IMR-90 (cell line): ENCODE results near the gene BMP7. TPM values are rescaled to one million over a fixed set of nuclear protein-coding genes. Genes with fewer than 3 reads are reported as not detected.

Source experiments
- ATAC-seq: fragments of 200-7000 bp; cut with Tn5 transposase; 2 replicates; pipeline ENCODE4 v1.9.1; 2020; ENCODE audit warnings: low read depth, mild to moderate bottlenecking, moderate library complexity
- BruUV-seq: library from RNA; stranded (reverse); fragments of 400-500 nt; replicated peaks from 2 replicates; lab custom pipeline; 2021; lab: Mats Ljungman, UMichigan
- CTCF ChIA-PET: fragments of 300-600 bp; formaldehyde crosslinking; extraction: SDS; loops from one replicate; lab custom pipeline; 2021; ENCODE audit warnings: antibody characterized with exemption; lab: Yijun Ruan, JAX
- POLR2A ChIA-PET: fragments of 300-600 bp; sonication (Branson Sonifier 250); formaldehyde crosslinking; loops from one replicate; lab custom pipeline; 2022; ENCODE audit warnings: antibody characterized with exemption; ENCODE audit not compliant: unreplicated experiment; lab: Charles Lee
- DNase-seq: peaks from one replicate; pipeline ENCODE4 v3.0.0; 2013
- H2AFZ ChIP-seq: replicated peaks from 2 replicates; pipeline ENCODE3; 2013; ENCODE audit warnings: low read length, mild to moderate bottlenecking; ENCODE audit not compliant: poor library complexity
- H2AK5ac ChIP-seq: 2 replicates; pipeline ENCODE4 v1.6.1; 2013; ENCODE audit warnings: low read depth, low read length, inconsistent platforms
- H2AK9ac ChIP-seq: replicated peaks from 2 replicates; pipeline ENCODE3; 2013; ENCODE audit warnings: mild to moderate bottlenecking, low read depth, low read length, moderate library complexity; ENCODE audit not compliant: poor library complexity
- H2BK120ac ChIP-seq: 2 replicates; pipeline ENCODE4 v1.6.1; 2013; ENCODE audit warnings: low read depth, low read length, inconsistent platforms
- H2BK15ac ChIP-seq: 3 replicates; pipeline ENCODE4 v1.6.1; 2013; ENCODE audit warnings: low read depth, low read length, inconsistent platforms
- H2BK20ac ChIP-seq: 2 replicates; pipeline ENCODE4 v1.6.1; 2013; ENCODE audit warnings: low read depth, mild to moderate bottlenecking, inconsistent platforms, low read length, moderate library complexity
- H2BK5ac ChIP-seq: 2 replicates; pipeline ENCODE4 v1.6.1; 2013; ENCODE audit warnings: mild to moderate bottlenecking, low read depth, low read length, inconsistent platforms; ENCODE audit not compliant: poor library complexity, severe bottlenecking
- H3K14ac ChIP-seq: replicated peaks from 2 replicates; pipeline ENCODE4 v1.6.1; 2013; ENCODE audit warnings: low read depth, low read length, inconsistent platforms
- H3K18ac ChIP-seq: 2 replicates; pipeline ENCODE4 v1.6.1; 2013; ENCODE audit warnings: low read depth, low read length, control low read depth
- H3K23ac ChIP-seq: 2 replicates; pipeline ENCODE4 v1.6.1; 2013; ENCODE audit warnings: low read depth, low read length, inconsistent platforms
- H3K27ac ChIP-seq: 2 replicates; pipeline ENCODE4 v1.5.1; 2013; ENCODE audit warnings: mild to moderate bottlenecking, control low read depth, low read length; ENCODE audit not compliant: insufficient read depth
- H3K27me3 ChIP-seq: 2 replicates; pipeline ENCODE4 v1.6.1; 2013; ENCODE audit warnings: low read length; ENCODE audit not compliant: control insufficient read depth, insufficient read depth
- H3K36me3 ChIP-seq: 2 replicates; pipeline ENCODE4 v1.6.1; 2013; ENCODE audit warnings: low read length, mixed read lengths; ENCODE audit not compliant: control insufficient read depth, insufficient read depth
- H3K4ac ChIP-seq: 2 replicates; pipeline ENCODE4 v1.6.1; 2013; ENCODE audit warnings: low read depth, low read length, inconsistent platforms
- H3K4me1 ChIP-seq: 2 replicates; pipeline ENCODE4 v1.6.1; 2013; ENCODE audit warnings: low read length, mixed read lengths; ENCODE audit not compliant: control insufficient read depth, insufficient read depth
- H3K4me2 ChIP-seq: 2 replicates; pipeline ENCODE4 v1.6.1; 2013; ENCODE audit warnings: low read depth, mild to moderate bottlenecking, control low read depth, low read length, moderate library complexity
- H3K4me3 ChIP-seq: 2 replicates; pipeline ENCODE4 v1.5.1; 2013; ENCODE audit warnings: low read depth, mild to moderate bottlenecking, control low read depth, low read length, moderate library complexity; ENCODE audit not compliant: insufficient read depth
- H3K56ac ChIP-seq: 2 replicates; pipeline ENCODE4 v1.6.1; 2013; ENCODE audit warnings: low read length, inconsistent platforms; ENCODE audit not compliant: insufficient read depth; ENCODE audit errors: extremely low read depth
- H3K79me1 ChIP-seq, 2 experiments: 2 replicates each; pipeline ENCODE4 v1.6.1; 2013; ENCODE audit warnings: low read length in 2 of 2, inconsistent platforms in 1 of 2, low read depth in 1 of 2
- H3K9ac ChIP-seq: 2 replicates; pipeline ENCODE4 v1.6.1; 2013; ENCODE audit warnings: low read depth, low read length, control low read depth
- H3K9me1 ChIP-seq: 2 replicates; pipeline ENCODE4 v1.6.1; 2013; ENCODE audit warnings: low read length, inconsistent platforms; ENCODE audit not compliant: insufficient read depth
- H3K9me3 ChIP-seq: 2 replicates; pipeline ENCODE4 v1.6.1; 2013; ENCODE audit warnings: low read length; ENCODE audit not compliant: control insufficient read depth, insufficient read depth
- H4K20me1 ChIP-seq: 2 replicates; pipeline ENCODE4 v1.6.1; 2013; ENCODE audit warnings: low read length, inconsistent platforms; ENCODE audit not compliant: insufficient read depth
- H4K5ac ChIP-seq: 2 replicates; pipeline ENCODE4 v1.6.1; 2013; ENCODE audit warnings: mild to moderate bottlenecking, low read depth, low read length, control low read depth
- H4K8ac ChIP-seq, 2 experiments: 2 replicates each; pipeline ENCODE4 v1.6.1; 2013; ENCODE audit warnings: low read depth in 2 of 2, low read length in 2 of 2, control low read depth in 1 of 2, inconsistent platforms in 1 of 2
- H4K91ac ChIP-seq: 2 replicates; pipeline ENCODE4 v1.6.1; 2013; ENCODE audit warnings: low read depth, low read length, inconsistent platforms; ENCODE audit not compliant: insufficient read depth
- MXI1 ChIP-seq: IDR thresholded peaks from 2 replicates; pipeline ENCODE4 v1.6.1; 2012; ENCODE audit warnings: low read depth, mild to moderate bottlenecking, low read length, moderate library complexity, borderline replicate concordance
- SMC3 ChIP-seq: fragments of 150-350 bp; IDR thresholded peaks from 2 replicates; pipeline ENCODE4 v1.6.1; 2016; ENCODE audit warnings: low read depth, mild to moderate bottlenecking, antibody characterized with exemption, low read length, moderate library complexity
- WGBS, 2 experiments: methylation state at CpG; one replicate each; pipeline versions ENCODE4 v1.1.5 to v1.1.7; 2013; ENCODE audit warnings: missing lambda C conversion rate in 2 of 2; ENCODE audit not compliant: insufficient read length in 1 of 2; ENCODE audit errors: extremely low coverage in 2 of 2; 5-methylcytosine and 5-hydroxymethylcytosine counted together
- dilution Hi-C: fragments of 300-500 bp; cut with HindIII; formaldehyde crosslinking; loops from one replicate; pipeline ENCODE4 v1.14.3; 2018; ENCODE audit warnings: low sequenced_read_pairs; ENCODE audit not compliant: unreplicated experiment
- in situ Hi-C: fragments of 300-500 bp; cut with MboI; formaldehyde crosslinking; loops from 3 replicates; pipeline ENCODE4 v1.14.3; 2019; ENCODE audit warnings: low sequenced_read_pairs, inconsistent platforms, mixed read lengths
- intact Hi-C: fragments of 100-400 bp; cut with micrococcal nuclease; formaldehyde crosslinking; loops from 2 replicates; pipeline ENCODE4 v1.10.0; 2022
- polyA plus RNA-seq, 3 experiments: library from polyadenylated mRNA; depleted of rRNA; stranded (reverse); fragments of >200 nt; gene quantifications; 2 replicates each; pipeline ENCODE4 v1.2.3, GENCODE V29; 2012; ENCODE audit warnings: low replicate concordance in 1 of 3
- total RNA-seq: library from RNA; depleted of rRNA; stranded (reverse); fragments of >200 nt; gene quantifications from 2 replicates; pipeline ENCODE4 v1.2.3, GENCODE V29; 2012

The BMP7 gene
- total and polyA plus RNA-seq, 2 of the 4 experiments (the other 2 are of a cell fraction) = not detected

DNA sequence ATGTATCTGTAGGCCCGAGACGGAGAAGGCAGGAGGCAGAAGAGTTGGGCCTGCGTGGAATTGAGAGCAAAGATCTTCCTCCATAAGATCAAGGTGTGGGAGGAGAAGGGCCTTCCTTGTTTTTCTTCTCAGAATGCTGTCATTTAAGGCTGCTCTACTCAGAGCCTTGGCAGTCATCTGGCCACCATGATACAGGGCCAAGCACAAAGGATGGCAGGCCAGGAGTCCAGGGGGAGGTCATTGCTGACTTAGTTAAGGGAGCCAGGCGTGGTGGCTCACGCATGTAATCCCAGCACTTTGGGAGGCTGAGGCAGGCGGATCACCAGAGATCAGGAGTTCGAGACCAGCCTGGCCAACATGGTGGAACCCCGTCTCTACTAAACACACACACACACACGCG lies 137.1 kb downstream of the BMP7 start:
- no peak overlapping the region for H2BK5ac ChIP-seq
- ATAC-seq = no peak
- H2AK9ac ChIP-seq = no peak overlapping the region
- CTCF ChIA-PET = no interaction called here
- no peak for DNase-seq
- no peak overlapping the region for H2BK120ac ChIP-seq
- H3K56ac ChIP-seq = no peak overlapping the region
- H4K20me1 ChIP-seq = no peaks in the 10 kb centered on the region
- no peaks in the 10 kb centered on the region for H3K9me1 ChIP-seq
- POLR2A ChIA-PET = no interaction called here
- H3K4me3 ChIP-seq = no peak overlapping the region
- no peak overlapping the region for H4K5ac ChIP-seq
- H2AFZ ChIP-seq = no peak overlapping the region
- WGBS, 2 experiments = no CpG with 5 or more reads among the region's 10 CpGs
- H3K36me3 ChIP-seq = no peaks in the 10 kb centered on the region
- no peak overlapping the region for H3K27ac ChIP-seq
- in situ Hi-C loops = no loop called here
- H3K79me1 ChIP-seq = no peaks in the 10 kb centered on the region
- no peak overlapping the region for H2AK5ac ChIP-seq
- BruUV-seq = no TSS peak
- no peak for TF ChIP-seq SMC3
- no peak for TF ChIP-seq MXI1
- H3K4me1 ChIP-seq = no peaks in the 10 kb centered on the region
- H2BK20ac ChIP-seq = no peak overlapping the region
- no peak overlapping the region for H2BK15ac ChIP-seq
- dilution Hi-C loops = no loop called here
- H3K27me3 ChIP-seq = no peaks in the 10 kb centered on the region
- H4K8ac ChIP-seq = no peak overlapping the region
- H3K18ac ChIP-seq = no peak overlapping the region
- no peak overlapping the region for H4K91ac ChIP-seq
- no peak overlapping the region for H3K9ac ChIP-seq
- H3K4me2 ChIP-seq = no peak overlapping the region
- intact Hi-C loops = no loop called here
- peaks cover 4% of the 10 kb centered on the region; the same call in 1 of the 2 replicates for H3K9me3 ChIP-seq
- H3K14ac ChIP-seq = no peak overlapping the region
- H3K23ac ChIP-seq = no peak overlapping the region
- no peak overlapping the region for H3K4ac ChIP-seq
